Esophagus squamous epithelium (tissue), 4 donors: ENCODE measurements around the gene ARHGAP44.

Source experiments
- CTCF ChIP-seq, 6 experiments: fragments of 450-650 bp in 4 of 6; fragments of 200-600 bp in 2 of 6; sonication (generic) in 2 of 6; IDR thresholded peaks; one replicate each; pipeline ENCODE4 v1.5.1; 2016 to 2019; ENCODE audit warnings: antibody characterized with exemption in 6 of 6, mild to moderate bottlenecking in 4 of 6, moderate library complexity in 4 of 6
- POLR2A ChIP-seq, 4 donors: fragments of 450-650 bp; IDR thresholded peaks; one replicate each; pipeline ENCODE4 v1.6.1; 2017; ENCODE audit warnings: antibody characterized with exemption in 4 of 4, mild to moderate bottlenecking in 4 of 4, moderate library complexity in 3 of 4

GRCh38 chr17:13005530-13005929, 216.2 kb downstream of the ARHGAP44 start:
- no peak for TF ChIP-seq CTCF (IDR thresholded peaks at IDR 0.05)
- TF ChIP-seq POLR2A (IDR thresholded peaks at IDR 0.05), result no peak
